Keratinocyte (primary cell): ENCODE results near the gene EIF5A2.

Experiments used
- EZH2 ChIP-seq: IDR thresholded peaks from one replicate; pipeline ENCODE4 v1.6.1; 2012; ENCODE audit warnings: inconsistent platforms, mild to moderate bottlenecking, low read length, moderate library complexity
- TF ChIP-seq, protein P1 (sequence below), 3 experiments: IDR thresholded peaks in 1 of 3; conservative IDR thresholded peaks in 1 of 3; optimal IDR thresholded peaks in 1 of 3; 2 replicates in 2 of 3; 3 replicates in 1 of 3; pipeline versions ENCODE3 to v1.5.1; 2011; ENCODE audit warnings: low read length in 3 of 3, mild to moderate bottlenecking in 3 of 3, moderate library complexity in 2 of 3, control low read depth in 1 of 3, inconsistent platforms in 1 of 3; ENCODE audit not compliant: insufficient read depth in 2 of 3; ENCODE audit errors: extremely low read depth in 1 of 3

DNA sequence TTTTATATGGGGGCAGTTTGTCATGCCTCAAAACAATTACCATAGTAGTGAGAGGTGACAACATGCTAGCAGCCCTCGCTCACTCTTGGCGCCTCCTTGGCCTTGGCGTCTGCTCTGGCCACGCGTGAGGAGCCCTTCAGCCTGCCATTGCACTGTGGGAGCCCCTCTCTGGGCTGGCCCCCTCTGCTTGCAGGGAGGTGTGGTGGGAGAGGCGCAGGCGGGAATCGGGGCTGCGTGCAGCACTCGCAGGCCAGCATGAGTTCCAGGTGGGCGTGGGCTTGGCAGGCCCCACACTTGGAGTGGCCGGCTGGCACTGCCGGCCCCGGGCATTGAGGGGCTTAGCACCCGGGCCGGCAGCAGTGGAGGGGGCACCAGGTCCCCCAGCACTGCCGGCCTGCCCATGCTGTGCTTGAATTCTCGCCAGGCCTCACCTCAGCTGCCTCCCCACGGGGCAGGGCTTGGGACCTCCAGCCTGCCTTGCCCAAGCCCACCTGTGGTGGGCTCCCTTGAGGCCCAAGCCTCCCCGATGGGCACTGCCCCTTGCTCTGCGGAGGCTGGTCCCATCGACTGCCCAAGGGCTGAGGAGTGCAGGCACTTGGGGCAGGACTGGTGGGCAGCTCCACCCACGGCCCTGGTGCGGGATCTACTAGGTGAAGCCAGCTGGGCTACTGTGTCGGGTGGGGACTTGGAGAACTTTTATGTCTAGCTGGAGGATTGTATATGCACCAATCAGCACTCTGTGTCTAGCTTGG, 38.8 kb upstream of the EIF5A2 start:
- TF ChIP-seq, protein P1, sequence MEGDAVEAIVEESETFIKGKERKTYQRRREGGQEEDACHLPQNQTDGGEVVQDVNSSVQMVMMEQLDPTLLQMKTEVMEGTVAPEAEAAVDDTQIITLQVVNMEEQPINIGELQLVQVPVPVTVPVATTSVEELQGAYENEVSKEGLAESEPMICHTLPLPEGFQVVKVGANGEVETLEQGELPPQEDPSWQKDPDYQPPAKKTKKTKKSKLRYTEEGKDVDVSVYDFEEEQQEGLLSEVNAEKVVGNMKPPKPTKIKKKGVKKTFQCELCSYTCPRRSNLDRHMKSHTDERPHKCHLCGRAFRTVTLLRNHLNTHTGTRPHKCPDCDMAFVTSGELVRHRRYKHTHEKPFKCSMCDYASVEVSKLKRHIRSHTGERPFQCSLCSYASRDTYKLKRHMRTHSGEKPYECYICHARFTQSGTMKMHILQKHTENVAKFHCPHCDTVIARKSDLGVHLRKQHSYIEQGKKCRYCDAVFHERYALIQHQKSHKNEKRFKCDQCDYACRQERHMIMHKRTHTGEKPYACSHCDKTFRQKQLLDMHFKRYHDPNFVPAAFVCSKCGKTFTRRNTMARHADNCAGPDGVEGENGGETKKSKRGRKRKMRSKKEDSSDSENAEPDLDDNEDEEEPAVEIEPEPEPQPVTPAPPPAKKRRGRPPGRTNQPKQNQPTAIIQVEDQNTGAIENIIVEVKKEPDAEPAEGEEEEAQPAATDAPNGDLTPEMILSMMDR (optimal IDR thresholded peaks at IDR 0.05 in 1 of 3, IDR thresholded peaks at IDR 0.05 in 1 of 3, conservative IDR thresholded peaks at IDR 0.05 in 1 of 3; ENCODE audit: extremely low read depth in 1 of 3, insufficient read depth in 2 of 3, low read length in 3 of 3), result no peak
- TF ChIP-seq EZH2, result no peak
